Measurements from ENCODE around the gene MYO5C. TPM values are rescaled to one million over a fixed set of nuclear protein-coding genes. Genes with fewer than 3 reads are reported as not detected.

Gene MYO5C
- total RNA-seq, 1 donor from 2014 or later = 2.3 TPM

DNA sequence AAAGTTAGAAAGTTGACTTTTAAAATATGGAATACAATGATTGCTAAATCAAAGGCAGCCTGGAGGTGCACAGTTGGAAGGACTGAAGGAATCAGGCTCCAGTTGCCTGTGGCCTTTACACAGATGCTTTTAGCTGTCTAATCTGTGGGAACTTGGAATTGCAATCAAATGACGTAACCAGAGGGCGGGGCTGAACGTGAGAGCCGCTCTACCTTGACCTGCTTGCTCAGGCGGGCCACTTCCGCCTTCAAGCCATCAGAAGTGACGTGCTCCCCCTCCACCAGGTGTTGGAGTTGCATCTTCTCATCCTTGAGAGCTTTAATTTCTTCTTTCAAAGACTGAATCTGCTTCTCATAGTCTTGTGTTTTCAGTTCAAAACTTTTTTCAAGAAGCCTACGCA is 66.7 kb downstream of the MYO5C start:
- ATAC-seq (ENCODE audit: poor library complexity) (no peak), DNase-seq (no peak)
- intact Hi-C loops (cut with DNase I) = no loop called here

- intact Hi-C loops (cut with DNase I) = no loop called here
- DNase-seq (peak; percentile 53), ATAC-seq (ENCODE audit: poor library complexity) (peak; percentile 91)
Observed at GRCh38 chr15:52227456-52227855, 68.1 kb downstream of the MYO5C start.

DNA sequence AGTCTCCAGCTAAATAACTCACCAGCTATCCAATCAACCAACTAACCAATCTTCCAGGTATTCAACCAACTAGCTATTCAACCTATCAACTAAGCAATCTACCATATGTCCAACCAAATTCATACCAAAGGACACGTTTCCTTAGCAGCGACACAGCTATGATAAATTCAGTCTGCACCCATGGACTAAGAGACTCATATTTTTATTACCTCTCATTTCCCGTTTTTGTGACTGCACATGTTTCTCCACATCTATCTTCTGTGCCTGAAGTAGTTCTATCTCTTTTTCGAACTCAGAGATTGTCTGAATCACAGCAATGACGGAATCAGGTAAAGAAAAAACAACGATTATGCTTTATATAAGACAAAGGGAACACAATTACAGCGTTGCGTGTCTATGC is 70.4 kb downstream of the MYO5C start:
- DNase-seq (no peak), ATAC-seq (ENCODE audit: poor library complexity) (no peak)
- intact Hi-C loops (cut with DNase I) = no loop called here

GRCh38 chr15:52224211-52224610 is 71.4 kb downstream of the MYO5C start:
- ATAC-seq (ENCODE audit: poor library complexity) = no peak
- no peak for DNase-seq
- intact Hi-C loops (cut with DNase I) = no loop called here

- ATAC-seq (ENCODE audit: poor library complexity) (no peak), DNase-seq (no peak)
- intact Hi-C loops (cut with DNase I) = no loop called here
Observed at GRCh38 chr15:52221730-52222129, 73.9 kb downstream of the MYO5C start.

DNA sequence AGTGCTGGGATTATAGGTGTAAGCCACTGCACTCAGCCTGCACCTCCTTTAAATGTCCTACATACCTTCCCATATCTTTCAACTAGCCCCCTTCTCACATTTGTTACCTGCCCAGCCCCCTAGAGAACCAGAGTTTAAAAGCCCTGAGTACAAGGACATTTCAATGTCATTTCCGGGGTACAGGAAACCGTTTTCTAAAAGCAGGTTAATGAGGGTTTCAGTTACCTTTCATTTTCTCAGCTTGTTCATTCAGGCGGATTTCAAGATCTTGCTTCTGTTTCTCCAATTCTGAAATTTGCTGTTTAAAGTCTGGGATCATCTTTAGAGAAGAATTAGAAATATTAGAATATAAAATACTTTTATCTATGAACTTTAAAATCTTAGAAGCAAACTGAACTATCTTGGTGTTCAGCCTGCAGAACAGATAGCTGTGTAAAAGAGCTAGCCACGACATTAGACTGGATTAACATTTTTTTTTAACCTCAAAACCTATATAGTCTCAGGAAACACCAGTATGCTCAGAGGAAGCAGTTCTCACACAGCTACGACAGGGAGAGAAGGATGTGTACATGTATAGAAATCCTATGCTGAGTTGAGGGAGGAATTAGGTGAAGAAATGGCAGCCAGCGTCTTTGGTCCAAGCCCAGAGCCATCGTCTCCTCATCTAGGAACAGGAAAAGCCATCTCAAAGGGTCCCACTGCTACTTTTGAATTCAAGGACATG is 74.5 kb downstream of the MYO5C start:
- intact Hi-C loops (cut with DNase I) = no loop called here
- ATAC-seq (ENCODE audit: poor library complexity) (no peak), DNase-seq (no peak)

DNA sequence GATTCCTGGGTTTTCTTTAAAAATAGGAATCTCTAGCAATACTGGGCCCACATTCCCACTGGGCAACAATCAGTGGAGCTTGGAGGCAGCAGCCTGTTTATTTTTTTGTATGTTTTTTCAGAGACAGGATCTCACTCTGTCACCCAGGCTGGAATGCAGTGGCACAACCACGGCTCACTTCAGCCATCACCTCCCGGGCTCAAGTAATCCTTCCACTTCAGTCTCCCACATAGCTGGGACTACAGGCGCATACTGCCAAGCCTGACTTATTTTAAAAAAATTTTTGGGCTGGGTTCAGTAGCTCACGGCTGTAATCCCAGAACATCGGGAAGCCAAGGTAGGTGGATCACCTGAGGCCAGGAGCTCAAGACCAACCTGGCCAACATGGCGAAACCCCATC is 75.4 kb downstream of the MYO5C start:
- ATAC-seq (ENCODE audit: poor library complexity) = peak; percentile 57
- no peak for DNase-seq
- intact Hi-C loops (cut with DNase I) = no loop called here

DNA sequence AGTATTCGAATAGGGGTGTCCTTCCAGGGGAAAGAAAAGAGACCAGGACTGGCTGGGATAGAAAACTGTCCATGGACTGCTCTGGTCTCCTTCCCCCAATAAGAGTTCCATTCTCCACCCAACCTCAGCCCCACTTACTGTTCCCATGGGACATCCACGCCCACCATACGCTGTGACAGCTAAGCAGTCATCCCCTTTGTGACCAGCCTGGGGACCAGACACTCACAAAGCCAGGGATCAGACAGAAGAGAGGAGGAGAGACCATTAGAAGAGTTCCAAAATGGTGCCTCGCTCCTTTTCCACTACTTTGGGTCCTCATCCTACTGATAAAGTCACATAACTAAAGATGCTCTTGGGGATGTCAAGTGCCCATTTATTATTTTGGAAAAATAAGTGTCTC is 76.8 kb downstream of the MYO5C start:
- DNase-seq = no peak
- no peak for ATAC-seq (ENCODE audit: poor library complexity)
- intact Hi-C loops (cut with DNase I) = no loop called here

DNA sequence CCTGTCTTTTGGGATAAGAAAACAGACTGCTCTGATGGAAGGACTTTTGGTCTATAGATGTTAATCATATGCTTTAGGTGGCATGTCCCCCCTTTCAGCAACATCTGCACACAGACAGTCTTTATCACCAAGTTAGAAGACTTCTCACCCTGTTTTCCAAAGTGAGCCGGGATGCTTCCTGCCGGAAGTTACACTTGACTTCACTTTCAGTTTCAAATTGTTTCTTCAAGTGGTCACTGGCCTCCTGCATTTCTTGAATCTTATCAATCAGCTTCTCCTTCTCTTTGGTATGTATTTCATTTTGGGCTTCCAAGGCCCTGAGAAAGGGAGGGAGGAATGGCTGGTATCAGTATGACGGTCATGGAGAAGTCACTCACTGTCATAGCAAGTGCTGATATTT is 77.2 kb downstream of the MYO5C start:
- DNase-seq (no peak), ATAC-seq (ENCODE audit: poor library complexity) (no peak)
- intact Hi-C loops (cut with DNase I) = no loop called here

DNA sequence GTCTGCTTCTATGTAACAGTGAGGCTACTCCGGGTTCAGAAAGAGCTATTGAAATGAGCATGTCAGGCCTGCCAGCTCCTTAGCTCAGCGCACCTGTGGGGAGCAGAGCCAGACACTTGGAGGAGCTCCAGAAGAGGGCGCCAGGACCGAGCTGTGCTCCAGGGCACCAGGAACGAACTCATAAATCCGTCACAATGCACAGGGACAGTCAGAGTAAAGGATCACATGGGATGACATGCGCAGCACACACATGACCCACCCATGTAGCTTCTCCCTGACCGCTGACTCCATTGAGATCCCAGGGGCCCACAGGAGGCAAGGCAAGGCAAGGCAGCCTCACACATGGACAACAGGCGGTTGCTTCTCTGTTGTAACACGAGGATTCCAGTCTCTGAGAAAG is 78.4 kb downstream of the MYO5C start:
- ATAC-seq (ENCODE audit: poor library complexity) = no peak
- intact Hi-C loops (cut with DNase I) = no loop called here

DNA sequence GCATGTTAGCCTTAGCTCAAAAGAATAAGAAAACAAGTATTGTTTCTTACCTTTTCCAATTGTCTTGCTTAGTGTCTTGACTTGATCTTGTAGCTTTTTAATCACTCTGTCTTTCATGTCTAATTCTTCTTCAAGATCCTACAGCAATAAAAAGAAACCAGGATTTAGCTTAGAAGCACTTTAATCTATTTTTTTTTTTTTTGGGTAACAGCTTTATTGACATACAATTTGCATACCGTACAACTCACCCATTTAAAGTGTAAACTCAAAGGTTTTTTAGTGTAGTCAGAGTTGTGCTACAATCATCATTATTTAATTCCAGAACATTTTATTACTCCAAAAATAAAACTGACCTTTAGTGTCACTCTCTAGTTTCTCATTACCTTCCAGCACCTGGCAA is 81.1 kb downstream of the MYO5C start:
- intact Hi-C loops (cut with DNase I) = no loop called here
- ATAC-seq (ENCODE audit: poor library complexity) (no peak), DNase-seq (no peak)

More for the DNA sequence above, 78.4 kb downstream of the MYO5C start:
- DNase-seq = no peak

DNA sequence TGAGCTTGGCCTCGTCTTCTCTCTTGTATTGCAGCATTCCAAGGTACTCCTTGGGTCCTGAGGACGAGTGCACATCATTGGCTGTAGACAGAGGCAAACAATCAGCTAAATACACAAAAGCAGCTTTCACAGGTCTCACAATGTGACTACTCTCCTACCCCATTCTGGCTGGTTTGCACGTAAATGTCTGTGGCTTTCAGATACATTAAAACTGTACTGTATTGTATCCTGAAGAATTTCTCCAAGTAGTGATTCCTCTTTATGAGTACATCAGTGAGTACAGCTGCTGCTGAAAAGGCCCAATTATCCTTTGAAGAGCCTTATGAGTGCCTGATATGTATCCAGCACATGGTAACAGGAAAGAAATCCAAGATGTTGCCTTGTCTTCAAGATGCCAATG is 82.4 kb downstream of the MYO5C start:
- no peak for ATAC-seq (ENCODE audit: poor library complexity)
- intact Hi-C loops (cut with DNase I) = no loop called here
- DNase-seq = no peak

GRCh38 chr15:52208306-52208946 is 87.2 kb downstream of the MYO5C start:
- DNase-seq (peak; percentile 61), ATAC-seq (ENCODE audit: poor library complexity) (no peak)
- intact Hi-C loops (cut with DNase I) = no loop called here

- DNase-seq = no peak
- no peak for ATAC-seq (ENCODE audit: poor library complexity)
- intact Hi-C loops (cut with DNase I) = no loop called here
Observed at GRCh38 chr15:52207191-52207590, 88.4 kb downstream of the MYO5C start.

DNA sequence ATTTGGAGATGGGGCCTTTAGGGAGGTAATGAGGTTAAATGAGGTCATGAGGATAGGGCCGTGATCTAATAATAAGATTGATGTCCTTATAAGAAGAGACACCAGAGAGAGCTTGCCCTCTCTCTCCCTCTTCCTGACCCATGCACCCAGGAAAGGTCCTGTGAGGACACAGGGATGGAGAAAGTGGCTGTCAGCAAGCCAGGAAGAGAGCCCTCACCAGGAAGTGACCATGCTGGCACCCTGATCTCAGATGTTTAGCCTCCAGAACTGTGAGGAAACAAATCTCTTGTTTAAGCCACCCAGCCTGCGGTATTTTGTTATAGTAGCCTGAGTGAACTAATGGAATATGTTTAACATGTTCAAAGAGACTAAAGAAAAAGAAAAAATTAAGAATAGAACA is 89.2 kb downstream of the MYO5C start:
- DNase-seq = no peak
- intact Hi-C loops (cut with DNase I) = no loop called here
- no peak for ATAC-seq (ENCODE audit: poor library complexity)

DNA sequence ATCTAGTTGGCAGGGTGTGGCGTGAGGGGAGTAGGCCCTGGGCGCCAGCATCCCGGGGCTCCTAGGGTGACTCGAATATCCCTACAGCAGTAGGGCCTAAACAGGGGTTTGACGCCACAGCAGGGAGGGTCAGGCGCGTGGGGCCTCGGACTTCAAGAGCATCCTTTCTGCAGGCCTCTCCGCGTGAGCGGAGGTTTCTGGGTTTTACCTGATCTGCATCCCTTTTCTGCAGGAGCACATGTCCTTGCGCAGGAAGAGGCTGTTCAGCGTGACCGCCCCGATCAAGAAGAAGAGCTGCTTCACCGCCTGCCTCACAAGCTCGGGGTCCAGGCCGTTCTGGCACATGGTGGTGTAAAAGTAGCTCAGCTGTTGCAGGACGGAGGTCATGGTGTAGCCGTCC is 90.9 kb downstream of the MYO5C start:
- intact Hi-C loops (cut with DNase I) = no loop called here
- no peak for DNase-seq
- ATAC-seq (ENCODE audit: poor library complexity) = no peak

GRCh38 chr15:52200831-52201365 is 94.7 kb downstream of the MYO5C start:
- no peak for DNase-seq
- intact Hi-C loops (cut with DNase I) = no loop called here
- no peak for ATAC-seq (ENCODE audit: poor library complexity)

- intact Hi-C loops (cut with DNase I) = no loop called here
- DNase-seq (no peak), ATAC-seq (ENCODE audit: poor library complexity) (no peak)
Observed at GRCh38 chr15:52199271-52199670, 96.3 kb downstream of the MYO5C start.

DNA sequence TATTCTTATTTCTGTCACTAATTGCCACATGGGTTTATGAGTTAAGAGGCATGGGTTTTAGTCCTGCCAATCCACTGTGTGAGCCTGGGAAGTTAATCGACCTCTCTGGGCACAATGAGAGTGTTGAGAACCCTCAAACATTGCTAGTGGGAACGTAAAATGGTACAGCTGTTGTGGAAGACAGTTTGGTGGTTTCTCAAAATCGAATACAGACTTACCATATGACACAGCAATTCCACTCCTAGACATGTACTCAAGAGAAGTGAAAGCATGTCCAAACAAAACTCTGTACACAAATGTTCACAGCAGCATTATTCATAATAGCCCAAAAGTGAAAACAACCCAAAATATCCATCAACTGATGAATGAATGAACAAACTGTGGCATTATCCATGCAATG is 98.7 kb downstream of the MYO5C start:
- no peak for ATAC-seq (ENCODE audit: poor library complexity)
- DNase-seq = no peak
- intact Hi-C loops (cut with DNase I) = no loop called here

GRCh38 chr15:52193791-52194190 is 101.8 kb downstream of the MYO5C start:
- intact Hi-C loops (cut with DNase I) = no loop called here
- no peak for DNase-seq
- ATAC-seq (ENCODE audit: poor library complexity) = no peak
